Measurements from ENCODE around the gene CBX1.
"Not testable (repeated sequence)": the region's sequence is repeated elsewhere in the genome, so short reads cannot be mapped to it uniquely, and the experiment has no call there.

Gene CBX1

DNA sequence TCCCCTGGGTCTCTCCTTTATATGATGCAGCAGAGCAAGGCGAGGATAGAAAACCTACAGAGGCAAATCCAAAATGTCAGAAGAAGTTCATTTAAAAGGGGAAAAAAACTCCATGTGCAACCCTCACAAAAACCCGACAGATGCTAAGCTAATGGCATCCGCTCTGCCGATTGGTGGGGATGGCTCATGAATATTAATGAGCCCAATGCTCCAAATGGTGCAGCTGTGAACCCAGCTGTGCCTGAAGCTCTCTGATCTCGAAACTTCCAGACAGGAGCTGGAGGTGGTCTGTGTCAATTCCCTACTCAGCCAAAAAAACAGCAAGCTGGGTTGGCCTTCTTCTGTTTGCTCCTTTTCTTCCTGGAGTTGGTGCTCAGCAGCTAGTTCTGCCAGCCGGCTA, 21.8 kb upstream of the CBX1 start:
- DNase-seq (ENCODE audit: low read depth): no peak

DNA sequence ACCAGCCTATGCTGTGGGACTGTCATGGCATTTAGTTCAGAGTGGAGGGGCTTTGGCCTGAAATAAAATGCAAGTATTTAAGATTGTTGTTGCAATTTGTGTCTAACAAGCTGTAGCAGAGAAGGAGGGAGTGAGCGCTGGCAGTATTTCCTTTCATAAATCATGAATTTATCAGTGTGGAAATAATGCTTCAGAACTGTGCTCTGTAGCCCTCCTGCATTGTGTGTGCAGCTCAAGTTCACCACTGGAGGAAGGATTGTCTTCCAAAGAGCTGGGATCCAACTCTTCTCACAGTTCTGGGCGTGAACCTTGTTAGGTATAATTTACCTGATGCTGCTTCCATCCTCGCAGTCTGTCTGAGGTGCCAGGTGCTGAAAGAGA, 21.4 kb upstream of the CBX1 start:
- no peak for DNase-seq (ENCODE audit: low read depth)

DNA sequence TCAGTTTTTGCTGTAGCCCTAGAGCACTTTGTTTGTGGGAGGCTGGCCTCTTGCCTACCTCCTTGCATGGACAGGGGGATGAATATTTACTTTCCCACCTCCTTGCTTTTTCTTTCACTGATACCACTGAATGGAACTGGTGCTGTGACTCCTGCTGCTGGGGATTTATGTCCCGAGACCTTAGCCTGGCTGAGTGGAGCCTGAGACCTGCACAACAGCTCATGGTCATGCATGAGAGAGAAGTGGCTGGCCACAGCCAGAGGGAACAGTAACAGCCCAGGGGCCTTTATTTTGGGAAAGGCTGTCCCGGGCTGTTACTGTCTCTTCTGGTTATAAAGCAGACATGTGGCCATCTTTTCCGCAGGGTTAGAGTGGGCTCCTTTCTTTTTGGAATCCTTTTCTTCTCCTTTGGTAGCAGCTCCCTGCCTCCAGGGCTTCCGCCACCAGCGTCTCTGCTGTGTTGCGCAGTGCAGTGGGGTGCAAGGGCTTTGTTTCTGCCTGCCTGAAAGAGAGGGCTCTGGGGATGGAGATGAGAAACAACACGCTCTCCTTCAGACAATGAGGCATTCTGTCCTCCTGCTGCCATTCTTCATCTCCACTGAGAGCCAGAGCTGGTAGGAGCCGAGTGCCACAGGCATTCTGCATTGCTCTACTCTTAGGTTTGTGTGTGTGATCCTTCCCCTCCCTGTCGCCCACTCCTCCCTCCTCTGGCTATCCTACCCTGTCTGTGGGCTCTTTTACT, 20.8 kb upstream of the CBX1 start:
- DNase-seq (ENCODE audit: low read depth): no peak

DNA sequence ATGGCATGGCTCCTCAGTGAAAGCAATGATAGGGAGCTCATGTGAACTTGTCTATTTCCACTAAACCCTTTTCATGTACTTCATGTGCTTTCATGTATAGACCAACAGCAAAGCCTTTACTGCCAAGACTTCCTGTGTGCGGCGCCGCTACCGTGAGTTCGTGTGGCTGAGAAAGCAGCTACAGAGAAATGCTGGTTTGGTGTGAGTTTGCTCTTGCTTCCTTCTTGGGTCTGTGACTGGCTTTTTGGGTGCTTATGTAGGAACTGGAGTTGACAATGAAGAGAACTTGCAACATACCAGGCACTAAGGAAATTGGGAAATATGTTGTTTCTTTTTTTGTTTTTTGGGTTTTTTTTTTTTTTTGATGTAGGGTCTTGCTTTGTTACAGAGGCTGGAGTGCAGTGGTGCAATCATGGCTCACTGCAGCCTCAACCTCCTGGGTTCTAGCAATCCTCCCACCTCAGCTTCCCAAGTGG, 12.0 kb upstream of the CBX1 start:
- no peak for DNase-seq (ENCODE audit: low read depth)

DNA sequence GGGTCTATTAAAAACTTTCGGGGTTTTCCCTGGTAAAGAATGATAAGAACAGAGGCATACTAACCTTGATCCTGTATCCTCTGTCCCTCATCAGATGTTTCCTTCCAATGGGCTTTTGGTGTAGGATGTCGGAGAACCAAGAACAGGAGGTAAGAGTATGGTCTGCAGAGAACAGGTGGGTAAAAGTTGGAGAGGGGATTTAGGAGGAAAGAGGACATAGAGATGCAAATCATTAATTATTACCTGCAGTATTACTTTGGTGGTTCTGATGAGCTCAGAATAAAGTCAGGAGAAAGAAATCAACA, 10.6 kb upstream of the CBX1 start:
- no peak for DNase-seq (ENCODE audit: low read depth)

DNA sequence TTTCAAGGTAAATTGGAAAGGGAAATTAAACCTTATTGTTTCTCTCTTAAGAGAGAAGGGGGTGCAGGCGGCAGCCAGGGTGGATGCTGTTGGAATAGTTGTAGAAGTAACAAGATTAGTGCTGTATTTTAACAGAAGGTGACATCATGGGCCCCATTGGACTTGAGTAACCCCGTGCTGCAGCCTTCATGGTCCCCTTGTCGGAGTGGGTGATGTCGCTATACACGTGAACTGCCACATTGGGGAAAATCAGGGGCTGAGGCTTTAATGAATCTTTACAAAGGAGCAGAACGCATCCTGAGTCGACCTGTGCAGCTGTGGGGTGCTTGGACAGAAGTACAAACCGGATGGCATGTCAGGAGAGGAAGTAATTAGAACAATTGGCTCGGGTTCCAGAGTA, 9.5 kb upstream of the CBX1 start:
- DNase-seq (ENCODE audit: low read depth): no peak

DNA sequence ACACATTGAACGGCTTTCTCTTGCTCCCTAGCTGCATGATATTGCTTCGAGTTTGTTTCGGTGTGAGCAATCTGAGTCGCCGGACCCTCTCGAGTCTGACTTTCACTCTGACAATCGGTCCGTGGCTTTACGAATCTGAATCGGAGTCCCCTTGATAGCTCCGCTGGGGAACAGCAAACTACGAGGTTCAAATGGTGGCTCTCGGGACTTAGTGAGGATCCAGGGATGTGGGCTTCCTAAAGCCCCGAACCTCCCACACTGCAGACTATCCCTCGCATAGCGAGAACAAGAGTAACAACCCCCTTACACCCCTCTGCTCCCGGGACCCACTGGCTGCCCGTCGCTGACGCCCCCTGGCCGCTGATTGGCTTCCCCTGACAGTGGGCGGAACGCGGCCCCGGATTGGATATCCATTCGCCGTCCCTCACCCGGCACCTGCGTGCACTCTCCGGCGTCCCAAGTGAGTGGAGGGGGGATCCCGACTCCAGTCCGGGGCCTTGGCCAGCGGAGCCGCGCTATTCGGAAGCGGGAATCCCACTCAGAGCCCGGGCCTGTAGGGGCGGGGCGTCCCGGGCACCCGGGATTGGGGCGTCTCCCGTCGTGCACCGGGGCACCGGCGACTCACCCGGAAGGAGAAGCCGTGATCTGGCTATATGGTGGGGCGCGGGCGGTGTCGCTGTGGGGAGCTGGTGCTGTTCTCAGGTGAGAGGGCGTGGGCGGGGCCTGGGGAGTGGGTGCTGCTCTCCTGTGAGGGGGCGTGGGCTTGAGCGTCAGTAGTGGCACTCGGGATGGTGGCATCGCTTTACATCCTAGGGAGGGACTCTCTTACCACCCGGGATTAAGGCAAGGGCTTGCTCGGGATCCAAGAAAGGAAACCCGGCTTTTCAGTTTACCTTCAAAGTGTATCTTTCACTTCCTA, 6.1 kb upstream of the CBX1 start, which contains the start of gene SNX11:
TSS of gene SNX11 (plus strand) at position 630 of the 919 bp plus-strand sequence. CDS start 4,278 bp downstream, outside the sequence.
- DNase-seq (ENCODE audit: low read depth): peak; percentile 76

DNA sequence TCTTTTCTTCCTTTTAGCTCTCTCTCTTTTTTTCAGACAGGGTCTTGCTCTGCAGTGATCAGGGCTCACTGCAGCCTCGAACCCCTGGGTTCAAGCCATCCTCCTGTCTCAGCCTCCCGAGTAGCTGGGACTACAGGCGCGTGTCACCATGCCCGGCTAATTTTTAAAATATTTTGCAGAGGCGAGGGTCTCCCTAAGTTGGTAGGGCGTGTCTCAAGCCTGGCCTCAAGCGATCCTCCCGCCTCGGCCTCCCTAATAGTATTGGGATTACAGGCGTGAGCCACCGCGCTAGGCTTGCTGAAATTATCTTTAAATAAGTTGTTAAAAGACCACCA, 5.5 kb upstream of the CBX1 start:
- no peak for DNase-seq (ENCODE audit: low read depth)

DNA sequence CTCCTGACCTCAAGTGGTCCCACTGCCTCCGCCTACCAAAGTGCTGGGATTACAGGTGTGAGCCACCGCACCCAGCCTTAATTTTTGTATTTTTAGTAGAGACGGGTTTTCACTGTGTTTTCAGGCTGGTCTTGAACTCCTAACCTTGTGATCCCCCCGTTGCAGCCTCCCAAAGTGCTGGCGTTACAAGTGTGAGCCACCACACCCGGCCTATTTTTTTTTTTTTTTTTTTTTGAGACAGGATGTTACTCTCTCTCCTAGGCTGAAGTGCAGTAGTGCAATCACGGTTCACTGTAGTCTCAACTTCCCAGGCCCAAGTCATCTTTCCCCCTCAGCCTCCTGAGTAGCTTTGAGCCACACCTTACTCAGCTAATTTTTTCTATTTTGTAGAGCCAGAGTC, 3.2 kb upstream of the CBX1 start:
- DNase-seq (ENCODE audit: low read depth): no peak

DNA sequence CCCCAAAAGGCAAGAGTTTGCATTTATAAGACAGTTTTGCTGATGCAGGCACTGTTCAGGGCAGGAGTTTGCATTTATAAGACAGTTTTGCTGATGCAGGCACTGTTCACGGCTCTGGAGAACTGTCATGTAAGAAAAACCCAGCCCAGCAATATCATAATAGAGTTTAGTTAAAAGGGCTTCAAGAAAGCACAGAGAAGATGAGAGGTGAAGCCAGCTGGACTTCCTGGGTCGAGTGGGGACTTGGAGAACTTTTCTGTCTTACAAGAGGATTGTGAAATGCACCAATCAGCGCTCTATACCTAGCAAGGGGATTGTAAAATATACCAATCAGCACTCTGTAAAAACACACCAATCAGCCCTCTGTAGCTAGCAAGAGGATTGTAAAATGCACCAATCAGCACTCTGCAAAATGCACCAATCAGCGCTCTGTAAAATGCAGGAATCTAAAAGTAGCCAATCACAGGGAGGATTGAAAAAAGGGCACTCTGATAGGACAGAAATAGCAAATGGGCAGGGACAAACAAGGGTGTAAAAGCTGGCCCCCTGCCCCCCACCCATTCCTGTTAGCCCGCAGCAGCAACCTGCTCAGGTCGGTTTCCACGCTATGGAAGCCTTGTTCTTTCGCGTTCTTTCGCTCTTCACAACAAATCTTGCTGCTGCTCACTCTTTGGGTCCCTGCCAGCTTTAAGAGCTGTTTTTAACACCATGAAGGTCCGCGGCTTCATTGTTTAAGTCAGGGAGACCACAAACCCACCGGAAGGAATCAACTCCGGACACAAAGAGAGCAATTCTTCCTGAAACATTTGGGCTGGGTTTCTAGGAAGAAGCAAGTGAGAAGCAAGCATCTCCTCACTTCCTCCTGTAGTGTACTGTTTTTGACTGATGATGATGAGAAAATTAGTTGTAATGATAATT, 1.8 kb upstream of the CBX1 start:
- DNase-seq (ENCODE audit: low read depth): no peak

DNA sequence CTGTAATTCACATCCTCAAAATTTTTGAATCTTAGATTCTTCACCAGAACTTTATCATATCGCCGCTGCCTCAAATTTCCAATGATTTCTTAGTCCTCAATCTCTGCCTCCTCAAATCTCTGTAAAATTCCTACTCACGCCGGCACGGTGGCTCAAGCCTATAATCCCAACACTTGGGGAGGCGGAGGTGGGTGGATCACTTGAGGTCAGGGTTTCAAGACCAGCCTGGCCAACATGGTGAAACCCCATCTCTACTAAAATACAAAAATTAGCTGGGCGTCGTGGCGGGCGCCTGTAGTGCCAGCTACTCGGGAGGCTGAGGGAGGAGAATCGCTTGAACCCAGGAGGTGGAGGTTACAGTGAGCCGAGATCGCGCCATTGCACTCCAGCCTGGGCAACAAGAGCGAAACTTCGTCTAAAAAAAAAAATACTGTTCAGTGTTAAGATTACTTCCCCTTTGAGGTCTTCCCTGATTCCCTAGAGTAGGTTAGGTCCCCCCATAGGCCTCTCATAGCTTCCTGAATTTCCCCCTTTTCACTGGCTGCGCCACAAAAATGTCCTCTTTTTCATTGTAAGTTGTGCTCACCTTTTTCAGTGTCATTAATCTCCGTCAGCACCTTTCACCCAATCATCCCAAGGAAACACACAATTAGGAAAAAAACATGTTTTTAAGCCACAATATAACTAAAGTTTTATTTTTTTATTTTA, 919 bp upstream of the CBX1 start:
- DNase-seq (ENCODE audit: low read depth): no peak

DNA sequence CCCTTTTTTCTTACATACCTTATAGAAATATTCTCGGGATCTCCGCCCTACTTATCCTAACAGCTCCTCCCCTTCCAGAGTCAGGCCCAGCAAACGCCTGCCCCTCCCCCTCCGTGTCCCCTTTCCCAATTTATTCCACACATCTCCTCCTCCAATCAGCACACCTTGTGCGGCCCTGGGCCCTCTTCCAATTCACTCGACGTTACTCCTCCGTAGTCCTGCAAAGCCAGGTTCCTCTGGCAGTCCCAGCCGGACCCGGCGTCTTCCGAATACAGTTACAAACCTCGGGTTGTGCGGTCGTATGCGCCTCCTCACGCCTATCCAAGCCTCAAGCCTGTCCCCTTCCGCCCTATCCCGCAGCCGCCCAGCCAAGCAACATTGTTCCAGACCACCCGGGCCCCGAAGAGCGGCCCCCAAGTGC, 677 bp downstream of the CBX1 start:
- no peak for DNase-seq (ENCODE audit: low read depth)

DNA sequence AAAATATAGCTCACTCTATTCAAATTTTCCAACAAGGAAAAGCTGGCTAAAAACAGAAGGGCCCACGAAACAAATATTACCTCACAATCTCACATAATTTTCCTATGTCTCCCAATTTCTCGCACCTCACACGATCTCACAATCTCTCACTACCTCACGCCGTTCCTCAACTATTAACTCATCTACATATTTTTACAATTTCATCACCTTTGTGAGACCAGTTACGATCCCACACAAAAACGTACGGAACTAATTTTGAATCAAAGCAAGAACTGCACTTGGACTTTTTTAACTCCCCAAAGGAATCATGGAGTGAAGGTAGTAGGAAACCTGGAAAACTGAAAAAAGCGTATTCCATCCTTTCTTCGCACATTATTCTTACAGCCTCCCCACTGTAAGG, 1.1 kb downstream of the CBX1 start:
- no peak for DNase-seq (ENCODE audit: low read depth)

DNA sequence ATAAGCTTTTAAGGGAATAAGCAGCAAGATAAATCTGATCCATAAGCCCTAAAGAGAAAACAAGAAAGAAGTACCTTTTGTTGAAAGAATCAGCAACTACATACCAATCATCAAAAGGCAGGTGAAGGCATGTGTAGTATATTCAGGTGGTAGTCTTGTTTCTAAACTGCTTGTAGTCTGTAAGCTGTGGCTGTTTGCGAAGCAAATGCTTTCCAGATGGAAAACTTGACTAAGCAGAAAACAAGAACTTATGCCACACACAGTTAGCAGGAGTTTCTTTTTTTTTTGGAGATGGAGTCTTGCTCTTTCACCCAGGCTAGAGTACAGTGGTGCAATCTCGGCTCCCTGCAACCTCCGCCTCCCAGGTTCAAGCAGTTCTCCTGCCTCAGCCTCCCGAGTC, 5.7 kb downstream of the CBX1 start:
- DNase-seq (ENCODE audit: low read depth): no peak

DNA sequence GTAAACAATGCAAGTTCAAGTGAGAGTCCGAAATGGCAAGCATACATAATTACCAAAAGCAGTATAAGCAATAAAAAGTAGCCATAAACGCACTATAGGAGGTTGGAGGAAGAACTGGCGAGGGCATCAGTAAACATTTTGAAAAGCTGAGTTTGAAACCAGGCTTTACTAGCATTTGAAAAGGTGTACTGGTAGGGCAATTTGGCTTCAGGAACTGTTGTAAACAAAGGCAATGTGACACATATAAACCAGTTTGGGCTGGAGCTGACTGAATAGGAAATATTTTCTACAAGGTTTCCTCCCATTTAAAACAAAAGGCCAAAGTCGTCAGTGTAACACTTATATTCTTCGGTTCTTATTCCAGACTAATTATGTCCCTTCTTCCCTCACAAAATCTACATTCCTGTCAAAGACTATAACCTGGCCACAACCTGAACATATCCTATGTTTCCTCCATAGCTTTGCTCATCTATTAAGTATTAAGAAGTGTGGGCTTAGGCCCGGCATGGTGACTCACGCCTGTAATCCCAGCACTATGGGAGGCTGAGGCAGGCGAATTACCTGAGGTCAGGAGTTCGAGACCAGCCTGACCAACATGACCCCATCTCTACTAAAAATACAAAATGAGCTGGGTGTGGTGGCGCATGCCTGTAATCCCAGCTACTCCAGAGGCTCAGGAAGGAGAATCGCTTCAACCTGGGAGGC, 7.8 kb downstream of the CBX1 start:
- no peak for DNase-seq (ENCODE audit: low read depth)

DNA sequence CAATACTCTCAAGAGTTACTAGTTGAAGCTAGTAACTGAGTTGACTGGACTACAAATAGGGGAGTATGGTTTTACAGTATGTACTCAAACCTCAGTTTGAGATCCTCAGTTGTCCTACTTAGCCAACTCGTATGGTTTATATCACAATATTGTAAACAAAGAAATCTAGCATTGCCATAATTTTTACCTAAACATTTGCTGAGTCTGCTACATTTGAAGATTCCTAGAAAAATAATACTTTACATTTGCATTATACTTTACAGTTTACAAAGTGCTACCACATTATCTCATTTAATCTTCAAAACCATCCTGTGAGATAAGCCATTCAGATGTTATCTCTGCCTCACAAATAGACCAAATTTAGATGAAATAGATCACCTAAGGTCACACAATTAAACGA, 16.3 kb downstream of the CBX1 start:
- no peak for DNase-seq (ENCODE audit: low read depth)

DNA sequence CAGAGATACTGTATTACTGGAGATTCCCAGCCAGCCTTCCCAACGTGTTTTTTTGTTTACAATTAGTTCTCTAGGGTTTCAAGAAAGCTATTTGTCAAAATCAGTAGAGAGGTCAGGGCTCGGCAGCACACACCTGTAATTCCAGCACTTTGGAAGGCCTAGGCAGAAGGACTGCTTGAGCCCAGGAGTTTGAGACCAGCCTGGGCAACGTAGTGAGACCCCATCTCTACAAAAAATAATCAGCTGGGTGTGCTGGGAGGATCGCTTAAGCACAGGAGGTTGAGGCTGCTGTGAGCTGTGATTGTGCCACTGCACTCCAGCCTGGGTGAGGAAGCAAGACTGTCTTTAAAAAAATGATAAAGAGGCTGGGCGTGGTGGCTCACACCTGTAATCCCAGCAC, 19.4 kb downstream of the CBX1 start:
- no peak for DNase-seq (ENCODE audit: low read depth)

DNA sequence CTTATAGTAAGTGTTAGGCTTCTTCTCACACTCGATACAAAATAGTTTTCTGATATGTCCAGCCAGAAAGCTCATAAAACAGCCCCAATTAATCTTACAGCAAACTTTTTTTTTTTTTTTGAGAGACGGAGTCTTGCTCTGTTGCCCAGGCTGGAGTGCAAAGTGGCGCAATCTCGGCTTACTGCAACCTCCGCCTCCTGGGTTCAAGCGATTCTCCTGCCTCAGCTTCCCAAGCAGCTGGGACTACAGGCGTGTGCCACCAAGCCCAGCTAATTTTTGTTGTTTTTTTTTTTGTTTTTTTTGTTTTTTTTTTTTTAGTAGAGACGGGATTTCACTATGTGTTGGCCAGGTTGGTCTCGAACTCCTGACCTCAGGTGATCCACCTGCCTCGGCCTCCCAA, 24.1 kb downstream of the CBX1 start:
- DNase-seq (ENCODE audit: low read depth): not testable (repeated sequence)

DNA sequence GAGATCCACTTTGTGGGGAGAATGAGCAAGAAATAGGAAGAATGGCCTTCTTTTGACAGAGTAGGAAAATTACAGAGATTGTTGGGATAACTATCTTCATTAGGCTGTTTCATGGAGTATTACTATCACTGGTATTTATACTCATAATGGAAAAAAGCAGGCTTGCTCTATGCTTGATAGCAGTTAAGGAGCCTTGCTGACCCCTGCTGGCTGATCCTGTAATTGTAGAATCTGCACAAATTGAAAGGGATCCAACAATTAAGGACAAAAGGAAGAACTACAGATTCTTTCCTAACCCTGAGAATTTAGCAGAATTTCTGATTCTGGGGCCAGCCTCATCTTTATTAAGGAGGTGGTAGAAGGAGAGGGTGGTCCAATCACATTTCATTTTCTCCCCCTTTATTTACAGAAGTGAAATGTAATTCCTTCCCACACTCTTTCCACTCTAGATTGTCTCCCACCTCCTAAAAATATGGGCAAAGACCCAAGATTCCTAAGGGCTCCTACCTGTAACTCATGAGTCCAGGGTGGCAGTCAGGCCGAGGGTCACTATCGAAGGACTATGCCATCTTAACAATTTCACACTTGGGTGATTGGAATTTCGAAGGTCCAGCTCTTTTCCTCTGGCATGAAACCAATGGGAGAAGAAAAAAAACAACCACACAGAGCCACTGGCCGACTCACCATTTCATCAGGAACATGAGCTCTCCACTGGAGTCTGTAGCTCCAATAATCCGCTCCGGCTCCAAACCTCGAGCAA, 26.8 kb downstream of the CBX1 start:
- DNase-seq (ENCODE audit: low read depth): peak; percentile 29

DNA sequence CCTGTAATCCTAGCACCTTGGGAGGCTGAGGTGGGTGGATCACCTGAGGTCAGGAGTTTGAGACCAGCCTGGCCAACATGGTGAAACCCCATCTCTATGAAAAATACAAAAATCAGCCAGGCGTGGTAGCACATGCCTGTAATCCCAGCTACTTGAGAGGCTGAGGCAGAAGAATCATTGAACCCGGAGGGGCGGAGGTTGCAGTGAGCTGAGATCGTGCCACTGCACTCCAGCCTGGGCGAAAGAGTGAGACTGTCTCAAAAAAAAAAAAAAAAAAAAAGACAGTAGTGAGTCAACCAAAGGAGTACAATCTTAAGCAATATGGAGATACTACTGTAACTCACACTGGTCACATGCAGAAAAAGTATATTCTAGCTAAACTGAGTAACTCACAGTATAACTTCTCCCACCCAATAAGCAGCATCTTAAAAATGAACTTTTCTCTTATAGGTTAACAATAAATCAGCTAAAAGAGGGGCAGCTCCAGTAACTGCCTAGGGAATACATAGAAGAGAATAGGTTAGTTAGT, 27.6 kb downstream of the CBX1 start:
- DNase-seq (ENCODE audit: low read depth): not testable (repeated sequence)

Measured in stimulated activated CD8-positive, alpha-beta memory T cell treated with anti-CD3 and anti-CD28 coated beads, Interleukin-15, amount 100 ng/mL, for 24 hours (primary cell).